H1 (cell line): ENCODE data around the gene ATXN7L3. TPM values are rescaled to one million over a fixed set of nuclear protein-coding genes. Genes with fewer than 3 reads are reported as not detected.

Experiments used
- CTCF ChIA-PET: fragments of 300-600 bp; sonication (Branson Sonifier 250); formaldehyde crosslinking; loops from one replicate; lab custom pipeline; 2021; ENCODE audit not compliant: partially characterized antibody; lab: Charles Lee
- POLR2A ChIA-PET: fragments of 300-600 bp; sonication (Branson Sonifier 250); formaldehyde crosslinking; loops from one replicate; lab custom pipeline; 2021; ENCODE audit warnings: inconsistent platforms; ENCODE audit not compliant: partially characterized antibody; lab: Charles Lee
- DNase-seq, 2 experiments: peaks; one replicate each; pipeline versions ENCODE4 v3.0.0 to v3.0.0-alpha.2; 2010 to 2022; ENCODE audit warnings: low spot score in 2 of 2, low read depth in 1 of 2, mixed read lengths in 1 of 2
- FAIRE-seq: peaks from 2 replicates; lab custom pipeline; 2011; peaks lifted over from hg19 to GRCh38; lab: Jason Lieb, UNC
- H2AFZ ChIP-seq: 2 replicates; pipeline ENCODE4 v1.8.1; 2012; ENCODE audit warnings: low read length, inconsistent platforms
- H2AK5ac ChIP-seq: 2 replicates; pipeline ENCODE4 v1.6.1; 2013; ENCODE audit warnings: low read depth, low read length
- H2BK120ac ChIP-seq: replicated peaks from 2 replicates; pipeline ENCODE3; 2013; ENCODE audit warnings: low read depth, low read length, inconsistent platforms
- H2BK12ac ChIP-seq: 2 replicates; pipeline ENCODE4 v1.6.1; 2013; ENCODE audit warnings: low read depth, low read length
- H2BK15ac ChIP-seq: 2 replicates; pipeline ENCODE4 v1.6.1; 2013; ENCODE audit warnings: low read length
- H2BK20ac ChIP-seq: 2 replicates; pipeline ENCODE4 v1.6.1; 2013; ENCODE audit warnings: low read length
- H2BK5ac ChIP-seq: 2 replicates; pipeline ENCODE4 v1.6.1; 2013; ENCODE audit warnings: low read depth, low read length
- H3K14ac ChIP-seq: 2 replicates; pipeline ENCODE4 v1.6.1; 2013; ENCODE audit warnings: inconsistent platforms; ENCODE audit not compliant: insufficient read length
- H3K18ac ChIP-seq: 2 replicates; pipeline ENCODE4 v1.6.1; 2013; ENCODE audit warnings: low read length; ENCODE audit errors: extremely low read depth
- H3K23ac ChIP-seq: 2 replicates; pipeline ENCODE4 v1.6.1; 2013; ENCODE audit warnings: inconsistent platforms; ENCODE audit not compliant: insufficient read length
- H3K23me2 ChIP-seq: 2 replicates; pipeline ENCODE4 v1.6.1; 2013; ENCODE audit warnings: low read depth, low read length
- H3K27ac ChIP-seq: 2 replicates; pipeline ENCODE4 v1.6.1; 2011; ENCODE audit warnings: low read depth, low read length, inconsistent platforms
- H3K27me3 ChIP-seq, 4 experiments: replicated peaks in 1 of 4; 1 replicate in 1 of 4; 2 replicates in 3 of 4; pipeline versions ENCODE4 v1.6.1 to v1.8.1; 2011 to 2013; ENCODE audit warnings: low read length in 3 of 4, mild to moderate bottlenecking in 3 of 4, inconsistent platforms in 2 of 4, mixed read lengths in 2 of 4, moderate library complexity in 1 of 4; ENCODE audit not compliant: control insufficient read depth in 3 of 4, insufficient read depth in 3 of 4; ENCODE audit errors: extremely low read depth in 1 of 4
- H3K36me3 ChIP-seq, 4 experiments: 2 replicates each; pipeline versions ENCODE4 v1.6.1 to v1.8.1; 2011 to 2013; ENCODE audit warnings: mild to moderate bottlenecking in 4 of 4, low read length in 3 of 4, moderate library complexity in 2 of 4, control low read depth in 1 of 4, inconsistent platforms in 1 of 4; ENCODE audit not compliant: insufficient read depth in 4 of 4, control insufficient read depth in 2 of 4
- H3K4ac ChIP-seq: replicated peaks from 2 replicates; pipeline ENCODE3; 2013; ENCODE audit warnings: low read length, low read depth, mixed read lengths, inconsistent platforms; ENCODE audit not compliant: insufficient read length
- H3K4me1 ChIP-seq, 4 experiments: replicated peaks in 1 of 4; 1 replicate in 1 of 4; 2 replicates in 3 of 4; pipeline versions ENCODE4 v1.6.1 to v1.8.1; 2011 to 2013; ENCODE audit warnings: low read length in 3 of 4, inconsistent platforms in 2 of 4, mixed read lengths in 1 of 4; ENCODE audit not compliant: insufficient read depth in 4 of 4, control insufficient read depth in 3 of 4
- H3K4me2 ChIP-seq, 2 experiments: 2 replicates each; pipeline versions ENCODE4 v1.6.1 to v1.8.1; 2011 to 2013; ENCODE audit warnings: low read depth in 2 of 2, low read length in 2 of 2, control low read depth in 1 of 2, inconsistent platforms in 1 of 2, mild to moderate bottlenecking in 1 of 2; ENCODE audit not compliant: insufficient read depth in 1 of 2
- H3K4me3 ChIP-seq, 4 experiments: fragments of 200-600, 300-600 bp in 1 of 4; sonication (generic), shearing (Covaris generic), sonication (Bioruptor Twin) in 1 of 4; 2 replicates each; pipeline versions ENCODE4 v1.5.1 to v1.8.1; 2011 to 2016; ENCODE audit warnings: low read length in 4 of 4, low read depth in 3 of 4, control low read depth in 2 of 4, inconsistent platforms in 2 of 4, mild to moderate bottlenecking in 2 of 4, mixed read lengths in 1 of 4, moderate library complexity in 1 of 4; ENCODE audit not compliant: insufficient read depth in 2 of 4; ENCODE audit errors: extremely low read depth in 1 of 4
- H3K56ac ChIP-seq: replicated peaks from 2 replicates; pipeline ENCODE3; 2013; ENCODE audit warnings: low read depth, mild to moderate bottlenecking, mixed read lengths, low read length, inconsistent platforms; ENCODE audit not compliant: insufficient read length
- H3K79me1 ChIP-seq: 2 replicates; pipeline ENCODE4 v1.6.1; 2013; ENCODE audit warnings: low read depth, low read length, control low read depth
- H3K79me2 ChIP-seq, 2 experiments: 2 replicates each; pipeline versions ENCODE4 v1.6.1 to v1.8.1; 2012 to 2013; ENCODE audit warnings: low read length in 2 of 2, mild to moderate bottlenecking in 2 of 2, inconsistent platforms in 1 of 2; ENCODE audit not compliant: insufficient read depth in 2 of 2, control insufficient read depth in 1 of 2
- H3K9ac ChIP-seq, 4 experiments: replicated peaks in 1 of 4; 1 replicate in 1 of 4; 2 replicates in 3 of 4; pipeline versions ENCODE4 v1.6.1 to v1.8.1; 2011 to 2013; ENCODE audit warnings: low read depth in 3 of 4, low read length in 3 of 4, control low read depth in 2 of 4, mild to moderate bottlenecking in 2 of 4, moderate library complexity in 2 of 4, inconsistent platforms in 1 of 4; ENCODE audit errors: extremely low read depth in 1 of 4
- H3K9me3 ChIP-seq, 2 experiments: 2 replicates each; pipeline versions ENCODE4 v1.6.1 to v1.8.1; 2012 to 2013; ENCODE audit warnings: mild to moderate bottlenecking in 2 of 2, moderate library complexity in 2 of 2, control low read depth in 1 of 2, inconsistent platforms in 1 of 2, low read depth in 1 of 2, low read length in 1 of 2, mixed read lengths in 1 of 2; ENCODE audit not compliant: insufficient read depth in 2 of 2
- H4K20me1 ChIP-seq, 2 experiments: replicated peaks in 1 of 2; 2 replicates each; pipeline versions ENCODE3 to v1.8.1; 2011 to 2013; ENCODE audit warnings: inconsistent platforms in 2 of 2, low read length in 2 of 2, mild to moderate bottlenecking in 1 of 2; ENCODE audit not compliant: insufficient read depth in 2 of 2, control insufficient read depth in 1 of 2
- H4K5ac ChIP-seq: 2 replicates; pipeline ENCODE4 v1.6.1; 2013; ENCODE audit warnings: low read length, low read depth, mixed read lengths, inconsistent platforms; ENCODE audit not compliant: insufficient read length
- H4K8ac ChIP-seq: 2 replicates; pipeline ENCODE4 v1.8.0; 2013; ENCODE audit warnings: mild to moderate bottlenecking, moderate library complexity, low read length, inconsistent platforms; ENCODE audit not compliant: insufficient read depth; ENCODE audit errors: extremely low read depth
- H4K91ac ChIP-seq: replicated peaks from 2 replicates; pipeline ENCODE3; 2013; ENCODE audit warnings: low read length, mixed read lengths, inconsistent platforms; ENCODE audit not compliant: insufficient read length
- BACH1 ChIP-seq: IDR thresholded peaks from 2 replicates; pipeline ENCODE4 v1.6.1; 2012; ENCODE audit warnings: low read length, improper control_type of control experiment
- EP300 ChIP-seq, 2 experiments: IDR thresholded peaks; 1 replicate in 1 of 2; 2 replicates in 1 of 2; pipeline ENCODE4 v1.6.1; 2011 to 2012; ENCODE audit warnings: low read depth in 2 of 2, low read length in 2 of 2, mild to moderate bottlenecking in 2 of 2, borderline replicate concordance in 1 of 2, inconsistent platforms in 1 of 2, moderate library complexity in 1 of 2
- EZH2 ChIP-seq: fragments of 200-600 bp; sonication (generic); IDR thresholded peaks from 2 replicates; pipeline ENCODE4 v1.7.1; 2012; ENCODE audit warnings: low read depth, mild to moderate bottlenecking, moderate library complexity, low read length, inconsistent platforms; ENCODE audit not compliant: severe bottlenecking
- GTF2F1 ChIP-seq: IDR thresholded peaks from 2 replicates; pipeline ENCODE4 v1.6.1; 2012; ENCODE audit warnings: low read depth, low read length, improper control_type of control experiment, borderline replicate concordance
- HDAC6 ChIP-seq: IDR thresholded peaks from one replicate; pipeline ENCODE4 v1.7.1; 2012; ENCODE audit warnings: low read depth, mild to moderate bottlenecking, inconsistent platforms, low read length, moderate library complexity
- KDM5A ChIP-seq: fragments of 200-600 bp; IDR thresholded peaks from 2 replicates; pipeline ENCODE4 v1.7.1; 2012; ENCODE audit warnings: mild to moderate bottlenecking, low read length, inconsistent platforms, mixed read lengths
- MAFK ChIP-seq: IDR thresholded peaks from 2 replicates; pipeline ENCODE4 v1.6.1; 2012; ENCODE audit warnings: low read depth, mild to moderate bottlenecking, improper control_type of control experiment, low read length
- NRF1 ChIP-seq: IDR thresholded peaks from 2 replicates; pipeline ENCODE4 v1.6.1; 2011; ENCODE audit warnings: mild to moderate bottlenecking, low read depth, low read length, improper control_type of control experiment
- SP1 ChIP-seq: IDR thresholded peaks from 2 replicates; pipeline ENCODE4 v1.6.1; 2011; ENCODE audit warnings: low read depth, low read length
- WGBS, 2 experiments: shearing (Covaris generic) in 1 of 2; methylation state at CpG; one replicate each; pipeline versions ENCODE4 v1.1.6 to v1.1.7; 2013 to 2015; ENCODE audit warnings: low lambda C conversion rate in 2 of 2, mixed read lengths in 2 of 2, inconsistent platforms in 1 of 2, low coverage in 1 of 2, missing lambda C conversion rate in 1 of 2; ENCODE audit not compliant: insufficient replicate concordance in 2 of 2, insufficient coverage in 1 of 2, insufficient read length in 1 of 2; ENCODE audit errors: extremely low coverage in 1 of 2, missing lambda C conversion rate in 1 of 2; 5-methylcytosine and 5-hydroxymethylcytosine counted together
- polyA plus RNA-seq, 7 experiments: library from polyadenylated mRNA; depleted of rRNA in 3 of 7; stranded (reverse) in 5 of 7; unstranded in 2 of 7; fragments of >200 nt in 5 of 7; fragments of 200-250 nt in 2 of 7; gene quantifications; 1 replicate in 5 of 7; 2 replicates in 1 of 7; 4 replicates in 1 of 7; pipeline versions ENCODE4 v1.2.1 to v1.2.3, GENCODE V29; 2011 to 2013; ENCODE audit warnings: missing spikeins in 2 of 7, mixed read lengths in 2 of 7
- total RNA-seq: library from RNA; stranded (reverse); fragmentation: NEBNext Ultra II Directional; extraction: Animal tissue kit (Norgen Biotek cat#: 25700); gene quantifications from 2 replicates; pipeline ENCODE4 v1.2.1, GENCODE V29; 2021
- TF ChIP-seq, protein P1 (sequence below): IDR thresholded peaks from 2 replicates; pipeline ENCODE4 v1.6.1; 2011; ENCODE audit warnings: low read depth, mild to moderate bottlenecking, low read length; ENCODE audit not compliant: insufficient read depth
- TF ChIP-seq, protein P2 (sequence below), 3 experiments: IDR thresholded peaks; 1 replicate in 2 of 3; 2 replicates in 1 of 3; pipeline versions ENCODE4 v1.5.1 to v1.6.1; 2011; ENCODE audit warnings: low read length in 3 of 3, mild to moderate bottlenecking in 3 of 3, inconsistent platforms in 2 of 3, low read depth in 1 of 3, moderate library complexity in 1 of 3; ENCODE audit not compliant: insufficient read depth in 1 of 3; ENCODE audit errors: control extremely low read depth in 1 of 3

ATXN7L3 gene
- total and polyA plus RNA-seq, 2 of the 8 experiments (the other 6 are each of a cell fraction or from before 2014, with no cell fraction given), result 53.7 to 103 TPM

DNA sequence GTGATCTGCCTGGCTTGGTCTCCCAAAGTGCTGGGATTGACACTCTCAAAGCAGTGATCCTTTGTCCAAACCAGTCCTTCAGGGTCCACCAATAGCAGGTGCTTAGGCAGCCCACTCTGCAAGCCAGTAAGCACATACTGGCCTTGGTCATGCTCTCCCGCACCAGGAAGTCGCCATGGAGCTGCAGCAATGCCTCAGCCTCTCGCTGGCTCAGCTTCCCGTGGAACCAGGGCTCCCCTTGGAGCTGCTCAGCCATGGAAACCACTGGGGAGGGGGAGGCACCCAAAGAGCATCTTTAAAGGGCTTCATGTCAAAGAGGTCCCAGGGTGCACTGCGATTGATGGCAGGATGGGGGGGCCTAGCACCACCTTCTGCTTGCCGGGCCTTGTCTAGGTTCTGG, 29.4 kb upstream of the ATXN7L3 start:
- no peak overlapping the region for H3K18ac ChIP-seq
- no peak for FAIRE-seq
- no peak overlapping the region for H3K4ac ChIP-seq
- no peaks in the 10 kb centered on the region; the same call in 1 of the 2 replicates for H3K79me1 ChIP-seq
- H2BK120ac ChIP-seq, result no peak overlapping the region
- H3K4me2 ChIP-seq, result no peak overlapping the region
- H2AK5ac ChIP-seq, result no peak overlapping the region
- no peaks in the 10 kb centered on the region for H3K4me1 ChIP-seq
- H3K36me3 ChIP-seq, result no peaks in the 10 kb centered on the region
- ChIA-PET POLR2A (interaction anchor here (1.0 kb wide), 1 partner anchor 59 kb away, joined by 3 read pairs; no protein-coding TSS in a partner anchor), CTCF (interaction anchor here (0.8 to 2.1 kb wide), 7 partner anchors 11 to 122 kb away, joined by 3 to 9 read pairs (median 4); no protein-coding TSS in a partner anchor)
- H4K8ac ChIP-seq, result no peak overlapping the region
- no peak overlapping the region for H2AFZ ChIP-seq
- no peaks in the 10 kb centered on the region for H3K79me2 ChIP-seq
- H2BK12ac ChIP-seq, result no peak overlapping the region
- no peak overlapping the region for H2BK20ac ChIP-seq
- H2BK15ac ChIP-seq, result no peak overlapping the region
- no peak overlapping the region for H3K23ac ChIP-seq
- no peak overlapping the region for H4K91ac ChIP-seq
- H3K27me3 ChIP-seq, result no peaks in the 10 kb centered on the region; a peak in 1 of 7 replicates
- no peak overlapping the region for H2BK5ac ChIP-seq
- no peak overlapping the region for H3K27ac ChIP-seq
- H3K9me3 ChIP-seq, result no peaks in the 10 kb centered on the region
- H3K14ac ChIP-seq, result no peak overlapping the region
- DNase-seq, result no peak
- no peaks in the 10 kb centered on the region for H4K20me1 ChIP-seq
- H3K56ac ChIP-seq, result no peak overlapping the region
- no peak overlapping the region for H3K9ac ChIP-seq
- no peak overlapping the region for H3K4me3 ChIP-seq
- 93% methylated on average over 6 of the region's 6 CpGs; no CpG with 5 or more reads in 1 of the 2 experiments for WGBS, 2 experiments
- H3K23me2 ChIP-seq, result no peaks in the 10 kb centered on the region
- H4K5ac ChIP-seq, result no peak overlapping the region
- TF ChIP-seq EP300 (IDR thresholded peaks at IDR 0.05; ENCODE audit: borderline replicate concordance in 1 of 2, low read depth in 2 of 2, low read length in 2 of 2), result no peak
- TF ChIP-seq, protein P1, sequence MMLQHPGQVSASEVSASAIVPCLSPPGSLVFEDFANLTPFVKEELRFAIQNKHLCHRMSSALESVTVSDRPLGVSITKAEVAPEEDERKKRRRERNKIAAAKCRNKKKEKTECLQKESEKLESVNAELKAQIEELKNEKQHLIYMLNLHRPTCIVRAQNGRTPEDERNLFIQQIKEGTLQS, result no peak
- no peak for TF ChIP-seq MAFK
- TF ChIP-seq NRF1, result no peak
- TF ChIP-seq GTF2F1, result no peak
- no peak for TF ChIP-seq SP1
- no peak for TF ChIP-seq BACH1
- no peak for TF ChIP-seq HDAC6
- no peak for TF ChIP-seq EZH2
- no peak for TF ChIP-seq KDM5A
- TF ChIP-seq, protein P2, sequence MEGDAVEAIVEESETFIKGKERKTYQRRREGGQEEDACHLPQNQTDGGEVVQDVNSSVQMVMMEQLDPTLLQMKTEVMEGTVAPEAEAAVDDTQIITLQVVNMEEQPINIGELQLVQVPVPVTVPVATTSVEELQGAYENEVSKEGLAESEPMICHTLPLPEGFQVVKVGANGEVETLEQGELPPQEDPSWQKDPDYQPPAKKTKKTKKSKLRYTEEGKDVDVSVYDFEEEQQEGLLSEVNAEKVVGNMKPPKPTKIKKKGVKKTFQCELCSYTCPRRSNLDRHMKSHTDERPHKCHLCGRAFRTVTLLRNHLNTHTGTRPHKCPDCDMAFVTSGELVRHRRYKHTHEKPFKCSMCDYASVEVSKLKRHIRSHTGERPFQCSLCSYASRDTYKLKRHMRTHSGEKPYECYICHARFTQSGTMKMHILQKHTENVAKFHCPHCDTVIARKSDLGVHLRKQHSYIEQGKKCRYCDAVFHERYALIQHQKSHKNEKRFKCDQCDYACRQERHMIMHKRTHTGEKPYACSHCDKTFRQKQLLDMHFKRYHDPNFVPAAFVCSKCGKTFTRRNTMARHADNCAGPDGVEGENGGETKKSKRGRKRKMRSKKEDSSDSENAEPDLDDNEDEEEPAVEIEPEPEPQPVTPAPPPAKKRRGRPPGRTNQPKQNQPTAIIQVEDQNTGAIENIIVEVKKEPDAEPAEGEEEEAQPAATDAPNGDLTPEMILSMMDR (IDR thresholded peaks at IDR 0.05; ENCODE audit: control extremely low read depth in 1 of 3, insufficient read depth in 1 of 3, low read depth in 1 of 3, low read length in 3 of 3), result no peak
